Cardiac fibroblast (primary cell): ENCODE measurements around the gene IPO9.
A peak's percentile ranks its signal among the peaks of the same experiment; 100 is the strongest.

Experiments
- DNase-seq, 2 donors: peaks; one replicate each; pipeline versions ENCODE4 v3.0.0 to v3.0.0-alpha.2; 2010; ENCODE audit warnings: low read depth in 2 of 2
- H3K4me3 ChIP-seq, 2 donors: replicated peaks in 1 of 2; 1 replicate in 1 of 2; 2 replicates in 1 of 2; pipeline ENCODE4 v1.5.1; 2011; ENCODE audit warnings: low read depth in 2 of 2, low read length in 2 of 2, mild to moderate bottlenecking in 2 of 2, moderate library complexity in 1 of 2
- TF ChIP-seq, protein P1 (sequence below): IDR thresholded peaks from one replicate; pipeline ENCODE4 v1.5.1; 2011; ENCODE audit warnings: low read depth, mild to moderate bottlenecking, low read length, inconsistent platforms

Gene IPO9

GRCh38 chr1:201783572-201783971, 45.4 kb upstream of the IPO9 start:
- TF ChIP-seq, protein P1, sequence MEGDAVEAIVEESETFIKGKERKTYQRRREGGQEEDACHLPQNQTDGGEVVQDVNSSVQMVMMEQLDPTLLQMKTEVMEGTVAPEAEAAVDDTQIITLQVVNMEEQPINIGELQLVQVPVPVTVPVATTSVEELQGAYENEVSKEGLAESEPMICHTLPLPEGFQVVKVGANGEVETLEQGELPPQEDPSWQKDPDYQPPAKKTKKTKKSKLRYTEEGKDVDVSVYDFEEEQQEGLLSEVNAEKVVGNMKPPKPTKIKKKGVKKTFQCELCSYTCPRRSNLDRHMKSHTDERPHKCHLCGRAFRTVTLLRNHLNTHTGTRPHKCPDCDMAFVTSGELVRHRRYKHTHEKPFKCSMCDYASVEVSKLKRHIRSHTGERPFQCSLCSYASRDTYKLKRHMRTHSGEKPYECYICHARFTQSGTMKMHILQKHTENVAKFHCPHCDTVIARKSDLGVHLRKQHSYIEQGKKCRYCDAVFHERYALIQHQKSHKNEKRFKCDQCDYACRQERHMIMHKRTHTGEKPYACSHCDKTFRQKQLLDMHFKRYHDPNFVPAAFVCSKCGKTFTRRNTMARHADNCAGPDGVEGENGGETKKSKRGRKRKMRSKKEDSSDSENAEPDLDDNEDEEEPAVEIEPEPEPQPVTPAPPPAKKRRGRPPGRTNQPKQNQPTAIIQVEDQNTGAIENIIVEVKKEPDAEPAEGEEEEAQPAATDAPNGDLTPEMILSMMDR, result no peak
- DNase-seq, result no peak
- no peak overlapping the region for H3K4me3 ChIP-seq

DNA sequence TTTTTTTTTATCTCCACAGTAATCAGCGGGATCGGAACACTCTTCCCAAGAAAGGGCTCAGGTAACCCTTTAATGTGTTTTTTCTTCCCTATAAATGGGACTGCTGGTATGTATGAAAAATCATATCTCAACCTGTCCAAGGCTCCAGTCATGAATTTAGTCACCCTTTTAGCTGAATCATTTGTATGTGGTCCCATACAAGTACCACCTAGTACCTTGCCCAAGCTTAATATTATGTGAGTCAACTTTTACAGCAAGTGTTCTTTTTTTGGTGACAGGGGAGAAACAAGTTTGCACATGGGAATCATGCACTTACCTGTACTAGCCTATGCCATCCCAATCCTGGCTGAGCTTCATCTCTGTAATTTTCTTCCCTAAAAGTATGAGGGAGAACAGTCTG, 43.7 kb upstream of the IPO9 start:
- DNase-seq, result no peak
- TF ChIP-seq, protein P1, result no peak
- H3K4me3 ChIP-seq, result no peak overlapping the region

DNA sequence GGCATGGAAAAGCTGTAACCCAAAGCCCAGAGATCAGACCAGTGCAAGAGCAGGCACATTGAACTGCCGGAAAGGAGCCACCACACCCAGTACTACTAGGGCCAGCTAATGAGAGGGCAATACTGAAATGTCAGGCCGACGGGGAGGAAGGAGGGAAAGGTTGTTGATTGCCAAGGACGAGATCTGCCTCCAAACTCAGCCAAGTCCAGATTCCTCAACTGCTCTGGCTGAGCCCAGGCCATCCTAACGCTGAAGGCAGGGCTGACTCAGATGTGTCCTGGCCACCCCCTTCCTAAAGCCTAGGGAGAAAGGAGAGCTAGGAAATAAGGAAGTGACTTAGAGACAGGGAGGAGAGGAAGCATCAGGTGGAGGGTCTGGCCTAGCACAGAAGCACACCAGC, 42.1 kb upstream of the IPO9 start:
- no peak overlapping the region for H3K4me3 ChIP-seq
- peak in 1 of 2 donors; percentile 64 for DNase-seq
- TF ChIP-seq, protein P1, result no peak

DNA sequence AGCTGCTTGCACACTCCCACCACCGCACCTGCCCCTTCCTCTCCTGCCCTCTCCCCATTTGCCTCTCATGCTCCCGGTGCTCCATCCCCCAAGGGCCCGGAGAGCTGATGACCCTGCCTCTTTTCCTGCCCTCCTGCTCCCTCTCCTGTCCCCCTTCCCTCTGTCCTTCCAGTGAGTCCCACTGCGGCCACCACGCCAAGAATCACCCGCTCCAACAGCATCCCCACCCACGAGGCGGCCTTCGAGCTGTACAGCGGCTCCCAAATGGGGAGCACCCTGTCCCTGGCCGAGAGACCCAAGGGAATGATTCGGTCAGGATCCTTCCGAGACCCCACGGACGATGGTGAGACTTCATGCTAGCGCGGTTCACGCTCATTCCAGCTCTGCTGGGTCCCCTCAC, 40.7 kb upstream of the IPO9 start:
- TF ChIP-seq, protein P1, result no peak
- no peak for DNase-seq
- H3K4me3 ChIP-seq, result no peak overlapping the region

DNA sequence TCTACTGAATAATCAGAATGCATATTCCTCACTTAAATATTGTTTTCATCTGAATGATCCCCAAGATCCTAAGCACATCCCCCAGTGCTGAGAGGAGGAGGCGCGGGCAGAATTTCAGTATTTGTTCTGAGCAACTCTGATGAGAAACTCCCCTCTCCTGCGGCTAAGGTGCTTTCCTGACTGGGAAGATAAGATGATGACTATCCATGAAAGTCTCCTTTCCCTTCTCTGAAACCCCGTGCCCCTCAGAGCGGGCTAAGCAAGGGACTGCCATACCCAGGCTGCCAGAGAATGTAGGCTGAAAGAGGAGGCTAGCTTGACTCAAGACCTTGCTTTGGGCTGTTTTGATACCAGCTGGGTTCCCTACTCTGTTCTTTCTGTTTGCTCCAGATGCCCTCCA, 39.7 kb upstream of the IPO9 start:
- H3K4me3 ChIP-seq, result no peak overlapping the region
- DNase-seq, result no peak
- TF ChIP-seq, protein P1, result no peak

DNA sequence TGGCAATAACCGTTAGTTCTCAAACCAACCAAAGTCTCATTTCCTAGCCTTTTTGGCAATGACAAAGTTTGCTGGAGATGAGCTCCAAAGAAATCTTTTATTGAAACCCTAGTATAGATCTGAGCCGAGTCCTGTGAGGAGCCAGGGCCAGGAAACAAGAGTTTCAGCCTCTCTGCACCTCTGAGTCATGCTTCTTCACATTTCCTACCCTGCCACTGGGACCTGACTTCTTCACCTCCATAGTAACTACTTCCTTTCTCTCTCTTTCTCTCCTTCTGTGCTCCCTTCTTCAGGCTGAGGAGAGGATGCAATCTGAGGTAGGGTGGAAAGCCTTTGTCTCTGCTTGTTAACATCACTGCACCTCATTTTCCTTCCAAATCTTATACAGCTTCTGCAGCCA, 38.7 kb upstream of the IPO9 start:
- H3K4me3 ChIP-seq, result no peak overlapping the region
- peak; percentile 67 to 77 for DNase-seq
- TF ChIP-seq, protein P1, result no peak

- TF ChIP-seq, protein P1, result no peak
- peak in 1 of 2 donors; percentile 66 for DNase-seq
- no peak overlapping the region for H3K4me3 ChIP-seq
Measured at GRCh38 chr1:201791051-201791778, 37.7 kb upstream of the IPO9 start.
